ENCODE measurements around the gene TRIO. TPM values are rescaled to one million over a fixed set of nuclear protein-coding genes. Genes with fewer than 3 reads are reported as not detected.

TRIO gene
- total RNA-seq, 4 donors from 2014 or later, result 21.2 to 105 (median 47.6) TPM

- Histone ChIP-seq H3K36me3 (no peaks in the 10 kb centered on the region), H3K4me1 (peaks cover 10 to 73% (median 49%) of the 10 kb centered on the region in 3 donors), H3K9me3 (no peaks in the 10 kb centered on the region), H3K27me3 (no peaks in the 10 kb centered on the region), H3K27ac (peak overlapping the region; percentile 39 to 79 (median 66)), H3K4me3 (peak overlapping the region in 1 of 4 donors; percentile 30)
- DNase-seq, result no peak
- intact Hi-C loops (cut with DNase I), result no loop called here
- 40 to 53% methylated on average over 13 of the region's 14 CpGs for WGBS, 2 donors
- TF ChIP-seq CTCF (IDR thresholded peaks at IDR 0.05) (no peak), POLR2A (IDR thresholded peaks at IDR 0.05) (no peak)
Observed at GRCh38 chr5:14153932-14154731, 11.0 kb downstream of the TRIO start.

- no peaks in the 10 kb centered on the region for H3K9me3 ChIP-seq
- TF ChIP-seq CTCF (IDR thresholded peaks at IDR 0.05) (no peak), POLR2A (IDR thresholded peaks at IDR 0.05) (peak in 1 of 4 donors; percentile 51)
- no peaks in the 10 kb centered on the region for H3K27me3 ChIP-seq
- no peak for DNase-seq
- 67 to 68% methylated on average over 1 of the region's 1 CpG for WGBS, 2 donors
- no peaks in the 10 kb centered on the region for H3K36me3 ChIP-seq
- peaks cover 8 to 71% (median 43%) of the 10 kb centered on the region in 3 donors for H3K4me1 ChIP-seq
- intact Hi-C loops (cut with DNase I), result no loop called here
- no peak overlapping the region for H3K4me3 ChIP-seq
- peak overlapping the region in 3 of 4 donors; percentile 33 to 72 (median 60) for H3K27ac ChIP-seq
Observed at GRCh38 chr5:14155075-14155474, 11.9 kb downstream of the TRIO start.

GRCh38 chr5:14155739-14156138 is 12.6 kb downstream of the TRIO start:
- no peaks in the 10 kb centered on the region for H3K27me3 ChIP-seq
- 91 to 95% methylated on average over 1 of the region's 1 CpG for WGBS, 2 donors
- H3K4me3 ChIP-seq, result no peak overlapping the region
- H3K9me3 ChIP-seq, result no peaks in the 10 kb centered on the region
- peaks cover 8 to 77% (median 44%) of the 10 kb centered on the region in 3 donors for H3K4me1 ChIP-seq
- no peak for DNase-seq
- TF ChIP-seq CTCF (IDR thresholded peaks at IDR 0.05) (no peak), POLR2A (IDR thresholded peaks at IDR 0.05) (no peak)
- no peaks in the 10 kb centered on the region for H3K36me3 ChIP-seq
- peak overlapping the region in 2 of 4 donors; percentile 1 to 33 for H3K27ac ChIP-seq
- intact Hi-C loops (cut with DNase I), result no loop called here

- intact Hi-C loops (cut with DNase I), result no loop called here
- TF ChIP-seq CTCF (IDR thresholded peaks at IDR 0.05) (no peak), POLR2A (IDR thresholded peaks at IDR 0.05) (no peak)
- Histone ChIP-seq H3K27ac (peak overlapping the region in 3 of 4 donors; percentile 61 to 84 (median 74)), H3K4me3 (peak overlapping the region in 2 of 4 donors; percentile 4 to 52), H3K27me3 (no peaks in the 10 kb centered on the region), H3K4me1 (peaks cover 8 to 79% (median 46%) of the 10 kb centered on the region in 3 donors), H3K9me3 (no peaks in the 10 kb centered on the region), H3K36me3 (no peaks in the 10 kb centered on the region)
- WGBS, 2 donors, result 31 to 32% methylated on average over 6 of the region's 6 CpGs
- DNase-seq, result no peak
Observed at GRCh38 chr5:14156290-14156649, 13.1 kb downstream of the TRIO start.

- Histone ChIP-seq H3K27ac (peak overlapping the region; percentile 15 to 84 (median 68)), H3K27me3 (no peaks in the 10 kb centered on the region), H3K4me3 (peak overlapping the region in 2 of 4 donors; percentile 4 to 52), H3K9me3 (no peaks in the 10 kb centered on the region), H3K36me3 (no peaks in the 10 kb centered on the region), H3K4me1 (peaks cover 8 to 85% (median 46%) of the 10 kb centered on the region in 3 donors)
- intact Hi-C loops (cut with DNase I), result no loop called here
- 17 to 22% methylated on average over 8 of the region's 8 CpGs for WGBS, 2 donors
- TF ChIP-seq CTCF (IDR thresholded peaks at IDR 0.05) (no peak), POLR2A (IDR thresholded peaks at IDR 0.05) (no peak)
- DNase-seq, result no peak
Observed at GRCh38 chr5:14156650-14157492, 13.7 kb downstream of the TRIO start.
